OCI-M1 (cell line): ENCODE measurements around the gene GTPBP6.
"Not testable (repeated sequence)": the region's sequence is repeated elsewhere in the genome, so short reads cannot be mapped to it uniquely, and the experiment has no call there.

ENCODE experiments used
- DNase-seq: peaks from one replicate; lab custom pipeline; 2025; lab: John Stamatoyannopoulos, UW

Gene GTPBP6

GRCh38 chrX:352181-352580, 33.6 kb upstream of the GTPBP6 start:
- no peak for DNase-seq

GRCh38 chrX:351736-352135, 33.1 kb upstream of the GTPBP6 start:
- DNase-seq: no peak

- DNase-seq: not testable (repeated sequence)
Observed at GRCh38 chrX:351324-351641, 32.7 kb upstream of the GTPBP6 start.

- DNase-seq: no peak
Observed at GRCh38 chrX:350534-351323, 32.1 kb upstream of the GTPBP6 start.

- DNase-seq: no peak
Observed at GRCh38 chrX:350148-350533, 31.5 kb upstream of the GTPBP6 start.

- DNase-seq: no peak
Observed at GRCh38 chrX:349702-350101, 31.1 kb upstream of the GTPBP6 start.

GRCh38 chrX:349196-349595, 30.6 kb upstream of the GTPBP6 start:
- DNase-seq: no peak

- peak; percentile 7 for DNase-seq
Observed at GRCh38 chrX:348461-349117, 30.0 kb upstream of the GTPBP6 start.

GRCh38 chrX:347351-348117, 28.9 kb upstream of the GTPBP6 start:
- DNase-seq: no peak

- no peak for DNase-seq
Observed at GRCh38 chrX:346034-346813, 27.6 kb upstream of the GTPBP6 start.

- no peak for DNase-seq
Observed at GRCh38 chrX:345020-345925, 26.7 kb upstream of the GTPBP6 start.

- DNase-seq: no peak
Observed at GRCh38 chrX:344371-344901, 25.8 kb upstream of the GTPBP6 start.

- no peak for DNase-seq
Observed at GRCh38 chrX:341541-342101, 23.0 kb upstream of the GTPBP6 start.

GRCh38 chrX:340641-341423, 22.2 kb upstream of the GTPBP6 start:
- DNase-seq: no peak

- no peak for DNase-seq
Observed at GRCh38 chrX:340121-340520, 21.5 kb upstream of the GTPBP6 start.

- no peak for DNase-seq
Observed at GRCh38 chrX:338836-339400, 20.3 kb upstream of the GTPBP6 start.

- no peak for DNase-seq
Observed at GRCh38 chrX:338281-338835, 19.8 kb upstream of the GTPBP6 start.

GRCh38 chrX:337331-337831, 18.8 kb upstream of the GTPBP6 start:
- DNase-seq: no peak

- no peak for DNase-seq
Observed at GRCh38 chrX:336227-336626, 17.6 kb upstream of the GTPBP6 start.
